ENCODE results near the gene IMMP1L.
A peak's percentile ranks its signal among the peaks of the same experiment; 100 is the strongest.

The IMMP1L gene

DNA sequence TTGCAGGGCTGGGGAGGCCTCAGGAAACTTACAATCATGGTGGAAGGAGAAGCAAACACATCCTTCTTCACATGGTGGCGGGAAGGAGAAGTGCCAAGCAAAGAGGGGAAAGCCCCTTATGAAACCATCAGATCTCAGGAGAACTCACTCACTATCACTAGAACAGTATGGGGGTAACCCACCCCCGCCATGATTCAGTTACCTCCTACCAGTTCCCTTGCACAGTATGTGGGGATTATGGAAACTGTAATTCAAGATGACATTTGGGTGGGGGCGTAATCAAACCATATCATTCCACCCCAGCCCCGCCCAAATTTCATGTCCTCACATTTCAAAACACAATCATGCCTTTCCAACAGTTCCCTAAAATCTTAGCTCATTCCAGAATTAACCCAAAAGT is 16.2 kb downstream of the IMMP1L start:
- H3K27me3 ChIP-seq (replicated peaks; ENCODE audit: insufficient read depth, low read length), result no peaks in the 10 kb centered on the region
- H3K36me3 ChIP-seq (replicated peaks; ENCODE audit: insufficient read depth, low read length), result no peaks in the 10 kb centered on the region

GRCh38 chr11:31492320-31492913 is 17.0 kb downstream of the IMMP1L start:
- Histone ChIP-seq H3K9me2 (replicated peaks; ENCODE audit: insufficient read depth, low read length) (no peaks in the 10 kb centered on the region), H3K9ac (ENCODE audit: low read length) (no peak overlapping the region), H2AFZ (ENCODE audit: low read length) (no peak overlapping the region), H3K4me2 (ENCODE audit: low read depth, low read length) (no peak overlapping the region), H3K79me2 (ENCODE audit: low read length) (peaks cover 19% of the 10 kb centered on the region), H3K27me3 (replicated peaks; ENCODE audit: insufficient read depth, low read length) (no peaks in the 10 kb centered on the region), H3K36me3 (replicated peaks; ENCODE audit: insufficient read depth, low read length) (no peaks in the 10 kb centered on the region), H3F3A (ENCODE audit: insufficient read depth, low read length) (no peaks in the 10 kb centered on the region), H4K20me1 (ENCODE audit: insufficient read depth, low read length) (no peaks in the 10 kb centered on the region), H3K4me1 (ENCODE audit: low read length) (no peaks in the 10 kb centered on the region), H3K27ac (ENCODE audit: low read length) (no peak overlapping the region), H3K4me3 (ENCODE audit: low read length) (no peak overlapping the region), H3K9me3 (replicated peaks; ENCODE audit: insufficient read depth, low read length) (no peaks in the 10 kb centered on the region)
- no peak for DNase-seq
- no peak for TF ChIP-seq EZH2 (optimal IDR thresholded peaks at IDR 0.05; ENCODE audit: low read depth, low read length)
- TF ChIP-seq EZH2phosphoT487 (IDR thresholded peaks at IDR 0.05; ENCODE audit: low read length), result no peak
- TF ChIP-seq CTCF (IDR thresholded peaks at IDR 0.05; ENCODE audit: low read length), result no peak

More for the DNA sequence above, 16.2 kb downstream of the IMMP1L start:
- Histone ChIP-seq H3K9ac (ENCODE audit: low read length) (no peak overlapping the region), H4K20me1 (ENCODE audit: insufficient read depth, low read length) (no peaks in the 10 kb centered on the region), H3K9me3 (replicated peaks; ENCODE audit: insufficient read depth, low read length) (no peaks in the 10 kb centered on the region), H3K79me2 (ENCODE audit: low read length) (peaks cover 25% of the 10 kb centered on the region), H2AFZ (ENCODE audit: low read length) (no peak overlapping the region), H3K9me2 (replicated peaks; ENCODE audit: insufficient read depth, low read length) (no peaks in the 10 kb centered on the region), H3F3A (ENCODE audit: insufficient read depth, low read length) (no peaks in the 10 kb centered on the region), H3K27ac (ENCODE audit: low read length) (no peak overlapping the region), H3K4me1 (ENCODE audit: low read length) (no peaks in the 10 kb centered on the region), H3K4me3 (ENCODE audit: low read length) (no peak overlapping the region), H3K4me2 (ENCODE audit: low read depth, low read length) (no peak overlapping the region)
- no peak for DNase-seq
- TF ChIP-seq CTCF (IDR thresholded peaks at IDR 0.05; ENCODE audit: low read length), result no peak
- no peak for TF ChIP-seq EZH2phosphoT487 (IDR thresholded peaks at IDR 0.05; ENCODE audit: low read length)
- no peak for TF ChIP-seq EZH2 (optimal IDR thresholded peaks at IDR 0.05; ENCODE audit: low read depth, low read length)

- TF ChIP-seq EZH2phosphoT487 (IDR thresholded peaks at IDR 0.05; ENCODE audit: low read length) (no peak), CTCF (IDR thresholded peaks at IDR 0.05; ENCODE audit: low read length) (peak; percentile 43)
- Histone ChIP-seq H3F3A (ENCODE audit: insufficient read depth, low read length) (no peaks in the 10 kb centered on the region), H2AFZ (ENCODE audit: low read length) (no peak overlapping the region), H3K4me2 (ENCODE audit: low read depth, low read length) (no peak overlapping the region), H3K79me2 (ENCODE audit: low read length) (peaks cover 4% of the 10 kb centered on the region; the same call in 1 of the 2 replicates), H3K27me3 (replicated peaks; ENCODE audit: insufficient read depth, low read length) (no peaks in the 10 kb centered on the region), H3K4me1 (ENCODE audit: low read length) (no peaks in the 10 kb centered on the region), H3K27ac (ENCODE audit: low read length) (no peak overlapping the region), H3K36me3 (replicated peaks; ENCODE audit: insufficient read depth, low read length) (no peaks in the 10 kb centered on the region), H3K4me3 (ENCODE audit: low read length) (no peak overlapping the region), H3K9me3 (replicated peaks; ENCODE audit: insufficient read depth, low read length) (no peaks in the 10 kb centered on the region), H3K9me2 (replicated peaks; ENCODE audit: insufficient read depth, low read length) (no peaks in the 10 kb centered on the region), H4K20me1 (ENCODE audit: insufficient read depth, low read length) (no peaks in the 10 kb centered on the region), H3K9ac (ENCODE audit: low read length) (no peak overlapping the region)
- peak; percentile 34 for DNase-seq
These were observed 21.6 kb downstream of the IMMP1L start for GRCh38 chr11:31487848-31488247.
